Measurements from ENCODE around the gene OVCH2. TPM values are rescaled to one million over a fixed set of nuclear protein-coding genes. Genes with fewer than 3 reads are reported as not detected.

Gene OVCH2
- total and polyA plus RNA-seq, 10 donors, result not detected

DNA sequence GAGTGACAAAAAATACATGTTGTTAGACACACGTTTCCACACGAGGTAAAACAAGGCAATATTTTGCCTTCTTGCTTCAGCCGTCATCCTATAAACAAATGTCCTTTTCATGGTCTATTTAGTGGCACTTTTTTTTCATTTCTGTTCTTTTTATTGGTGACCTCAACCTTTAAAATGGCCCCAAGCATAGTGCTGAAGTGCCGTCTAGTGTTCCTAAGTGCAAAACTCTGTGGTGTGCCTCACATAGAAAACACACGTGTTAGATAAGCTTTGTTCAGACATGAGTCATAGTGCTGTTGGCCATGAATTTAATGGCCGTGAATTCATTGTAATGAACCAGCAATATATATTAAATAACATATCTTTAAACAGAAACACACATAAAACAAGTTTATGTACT lies 15.6 kb downstream of the OVCH2 start:
- TF ChIP-seq, protein P1, sequence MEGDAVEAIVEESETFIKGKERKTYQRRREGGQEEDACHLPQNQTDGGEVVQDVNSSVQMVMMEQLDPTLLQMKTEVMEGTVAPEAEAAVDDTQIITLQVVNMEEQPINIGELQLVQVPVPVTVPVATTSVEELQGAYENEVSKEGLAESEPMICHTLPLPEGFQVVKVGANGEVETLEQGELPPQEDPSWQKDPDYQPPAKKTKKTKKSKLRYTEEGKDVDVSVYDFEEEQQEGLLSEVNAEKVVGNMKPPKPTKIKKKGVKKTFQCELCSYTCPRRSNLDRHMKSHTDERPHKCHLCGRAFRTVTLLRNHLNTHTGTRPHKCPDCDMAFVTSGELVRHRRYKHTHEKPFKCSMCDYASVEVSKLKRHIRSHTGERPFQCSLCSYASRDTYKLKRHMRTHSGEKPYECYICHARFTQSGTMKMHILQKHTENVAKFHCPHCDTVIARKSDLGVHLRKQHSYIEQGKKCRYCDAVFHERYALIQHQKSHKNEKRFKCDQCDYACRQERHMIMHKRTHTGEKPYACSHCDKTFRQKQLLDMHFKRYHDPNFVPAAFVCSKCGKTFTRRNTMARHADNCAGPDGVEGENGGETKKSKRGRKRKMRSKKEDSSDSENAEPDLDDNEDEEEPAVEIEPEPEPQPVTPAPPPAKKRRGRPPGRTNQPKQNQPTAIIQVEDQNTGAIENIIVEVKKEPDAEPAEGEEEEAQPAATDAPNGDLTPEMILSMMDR (IDR thresholded peaks at IDR 0.05 in 8 of 11, conservative IDR thresholded peaks at IDR 0.05 in 3 of 11), result no peak
- no peak for TF ChIP-seq POLR2A (IDR thresholded peaks at IDR 0.05)
- TF ChIP-seq POLR2AphosphoS5 (IDR thresholded peaks at IDR 0.05), result no peak
- DNase-seq, result no peak
- Histone ChIP-seq H3K27me3 (replicated peaks in 1 of 7) (peaks cover 0 to 49% (median 16%) of the 10 kb centered on the region in 7 donors), H3K9me3 (no peaks in the 10 kb centered on the region), H3K4me1 (peaks cover 0 to 8% (median 0%) of the 10 kb centered on the region in 6 donors), H3K4me3 (no peak overlapping the region), H3K36me3 (no peaks in the 10 kb centered on the region), H3K27ac (no peak overlapping the region)
- 33 to 79% (median 59%) methylated on average over 6 of the region's 6 CpGs for WGBS, 5 donors
- intact Hi-C loops (cut with DNase I; ENCODE audit: low total_unique reads), result no loop called here

DNA sequence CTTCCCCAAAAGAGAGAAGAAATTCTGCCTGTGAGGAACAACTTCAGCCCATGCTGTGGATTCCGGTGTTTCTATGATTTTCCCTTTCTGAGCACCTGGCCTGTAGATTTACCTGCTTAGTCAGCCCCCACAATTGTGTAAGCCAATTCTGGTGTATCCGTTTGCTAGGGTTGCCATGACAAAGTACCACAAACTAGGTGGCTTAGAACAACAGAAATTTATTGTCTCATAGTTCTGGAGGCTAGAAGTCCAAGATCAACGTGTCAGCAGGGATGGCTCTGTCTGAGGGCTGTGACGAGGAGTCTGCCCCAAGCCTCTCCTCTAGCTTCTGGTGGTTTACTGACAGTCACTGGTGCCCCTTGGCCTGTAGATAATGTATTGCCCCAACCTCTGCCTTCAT lies 17.0 kb downstream of the OVCH2 start:
- Histone ChIP-seq H3K9me3 (no peaks in the 10 kb centered on the region), H3K4me3 (no peak overlapping the region), H3K27me3 (replicated peaks in 1 of 7) (peaks cover 0 to 56% (median 19%) of the 10 kb centered on the region in 7 donors), H3K36me3 (no peaks in the 10 kb centered on the region), H3K27ac (no peak overlapping the region), H3K4me1 (peaks cover 0 to 3% (median 0%) of the 10 kb centered on the region in 6 donors)
- intact Hi-C loops (cut with DNase I; ENCODE audit: low total_unique reads), result loop anchor here (5.0 kb wide), 1 partner anchor 117 kb away; no protein-coding TSS in a partner anchor
- TF ChIP-seq, protein P1 (IDR thresholded peaks at IDR 0.05 in 8 of 11, conservative IDR thresholded peaks at IDR 0.05 in 3 of 11), result no peak
- TF ChIP-seq POLR2A (IDR thresholded peaks at IDR 0.05) (no peak), POLR2AphosphoS5 (IDR thresholded peaks at IDR 0.05) (no peak)
- DNase-seq, result no peak
- 44 to 69% (median 61%) methylated on average over 4 of the region's 4 CpGs for WGBS, 5 donors

DNA sequence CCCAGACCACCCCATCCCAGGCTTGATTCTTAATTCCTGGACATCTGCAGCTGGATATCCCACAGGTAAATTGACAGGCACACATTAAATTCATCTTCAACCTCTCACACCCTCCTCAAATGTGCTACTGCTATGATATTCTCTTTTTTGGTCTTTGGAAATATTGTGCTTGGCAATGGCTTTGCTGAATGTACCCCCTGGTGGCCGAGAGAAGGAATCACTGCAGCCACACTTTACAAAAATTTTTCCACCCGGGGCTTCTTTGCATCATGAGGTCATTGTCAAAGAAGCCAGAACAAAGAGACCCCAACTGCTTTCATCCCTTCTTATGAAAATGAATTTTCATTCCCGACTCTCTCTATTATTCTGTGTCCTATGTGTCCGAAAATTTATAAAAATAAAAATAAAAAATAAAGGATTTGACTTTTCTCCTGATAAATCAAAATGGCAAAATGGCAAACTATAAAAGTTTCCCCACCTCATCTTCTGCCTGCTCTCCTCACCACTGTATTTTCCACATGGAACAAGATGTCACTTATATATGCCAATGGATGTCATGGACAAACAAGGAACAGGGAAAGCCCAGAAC lies 17.9 kb downstream of the OVCH2 start:
- WGBS, 5 donors, result 7 to 11% (median 10%) methylated on average over 4 of the region's 4 CpGs
- no peaks in the 10 kb centered on the region for H3K9me3 ChIP-seq
- no peaks in the 10 kb centered on the region for H3K4me1 ChIP-seq
- intact Hi-C loops (cut with DNase I; ENCODE audit: low total_unique reads), result loop anchor here (5.0 kb wide), 1 partner anchor 116 kb away; no protein-coding TSS in a partner anchor
- TF ChIP-seq, protein P1 (IDR thresholded peaks at IDR 0.05 in 8 of 11, conservative IDR thresholded peaks at IDR 0.05 in 3 of 11), result peak; percentile 32 to 78 (median 55)
- no peak for TF ChIP-seq POLR2A (IDR thresholded peaks at IDR 0.05)
- DNase-seq, result no peak
- no peak overlapping the region for H3K4me3 ChIP-seq
- peaks cover 0 to 53% (median 10%) of the 10 kb centered on the region in 7 donors for H3K27me3 ChIP-seq (replicated peaks in 1 of 7)
- H3K36me3 ChIP-seq, result no peaks in the 10 kb centered on the region
- H3K27ac ChIP-seq, result no peak overlapping the region

DNA sequence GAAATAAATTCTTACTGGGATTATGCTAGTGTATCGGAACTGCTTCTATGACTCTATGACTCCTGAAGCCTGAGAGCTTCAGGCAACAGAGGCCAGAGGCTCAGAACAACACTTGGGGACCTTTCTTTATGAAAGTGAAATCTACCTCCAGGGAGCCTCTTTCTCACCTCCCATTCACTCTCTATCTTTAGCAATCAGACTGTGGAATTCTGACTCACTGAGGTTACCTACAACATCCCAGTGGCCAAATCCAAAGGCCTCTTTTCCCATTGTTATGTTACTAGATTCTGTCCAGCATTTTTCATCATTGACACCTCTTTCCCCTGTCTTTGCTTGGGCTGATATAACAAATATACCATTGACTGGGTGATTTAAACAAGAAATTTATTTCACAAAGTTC lies 18.9 kb downstream of the OVCH2 start:
- H3K27me3 ChIP-seq (replicated peaks in 1 of 7), result peaks cover 0 to 50% (median 5%) of the 10 kb centered on the region in 7 donors
- H3K27ac ChIP-seq, result no peak overlapping the region
- no peak for DNase-seq
- intact Hi-C loops (cut with DNase I; ENCODE audit: low total_unique reads), result loop anchor here (5.0 kb wide), 1 partner anchor 115 kb away; no protein-coding TSS in a partner anchor
- H3K4me3 ChIP-seq, result no peak overlapping the region
- TF ChIP-seq, protein P1 (IDR thresholded peaks at IDR 0.05 in 8 of 11, conservative IDR thresholded peaks at IDR 0.05 in 3 of 11), result no peak
- TF ChIP-seq POLR2AphosphoS5 (IDR thresholded peaks at IDR 0.05) (no peak), POLR2A (IDR thresholded peaks at IDR 0.05) (no peak)
- no peaks in the 10 kb centered on the region for H3K36me3 ChIP-seq
- WGBS, 5 donors, result 94 to 100% (median 96%) methylated on average over 1 of the region's 1 CpG
- H3K9me3 ChIP-seq, result no peaks in the 10 kb centered on the region
- no peaks in the 10 kb centered on the region for H3K4me1 ChIP-seq

Measured in spleen (tissue), 11 donors.